Measurements from ENCODE around the gene SAMSN1. TPM values are rescaled to one million over a fixed set of nuclear protein-coding genes. Genes with fewer than 3 reads are reported as not detected.
"Not testable (repeated sequence)": the region's sequence is repeated elsewhere in the genome, so short reads cannot be mapped to it uniquely, and the experiment has no call there.

SAMSN1 gene
- polyA plus RNA-seq, 1 donor from 2014 or later: 24.6 TPM

GRCh38 chr21:14494181-14494580 lies 51.9 kb downstream of the SAMSN1 start:
- Mint-ChIP-seq H3K36me3 (peaks cover 32% of the 10 kb centered on the region), H3K4me3 (peak overlapping the region in 1 of 4 donors; percentile 37), H3K27ac (peak overlapping the region in 2 of 3 donors; percentile 31 to 94)
- not testable (repeated sequence) for H3K9me3 Mint-ChIP-seq, H3K27me3 Mint-ChIP-seq, H3K4me1 Mint-ChIP-seq

- Mint-ChIP-seq H3K27ac (peak overlapping the region in 1 of 3 donors; percentile 94), H3K9me3 (no peaks in the 10 kb centered on the region), H3K4me3 (no peak overlapping the region), H3K27me3 (no peaks in the 10 kb centered on the region), H3K36me3 (peaks cover 35% of the 10 kb centered on the region), H3K4me1 (peaks cover 0 to 6% (median 1%) of the 10 kb centered on the region in 3 donors)
These were observed 52.4 kb downstream of the SAMSN1 start for GRCh38 chr21:14493731-14494130.

GRCh38 chr21:14492931-14493330 lies 53.2 kb downstream of the SAMSN1 start:
- no peak overlapping the region for H3K4me3 Mint-ChIP-seq
- H3K36me3 Mint-ChIP-seq: peaks cover 32% of the 10 kb centered on the region

GRCh38 chr21:14491269-14491681 lies 54.8 kb downstream of the SAMSN1 start:
- Mint-ChIP-seq H3K27ac (no peak overlapping the region), H3K4me3 (no peak overlapping the region), H3K36me3 (peaks cover 27% of the 10 kb centered on the region), H3K9me3 (no peaks in the 10 kb centered on the region), H3K27me3 (no peaks in the 10 kb centered on the region), H3K4me1 (peaks cover 0 to 6% (median 4%) of the 10 kb centered on the region in 3 donors)

More at GRCh38 chr21:14492931-14493330, 53.2 kb downstream of the SAMSN1 start:
- Mint-ChIP-seq H3K9me3 (no peaks in the 10 kb centered on the region), H3K27ac (peak overlapping the region in 1 of 3 donors; percentile 17), H3K4me1 (peaks cover 0 to 6% (median 2%) of the 10 kb centered on the region in 3 donors), H3K27me3 (no peaks in the 10 kb centered on the region)

DNA sequence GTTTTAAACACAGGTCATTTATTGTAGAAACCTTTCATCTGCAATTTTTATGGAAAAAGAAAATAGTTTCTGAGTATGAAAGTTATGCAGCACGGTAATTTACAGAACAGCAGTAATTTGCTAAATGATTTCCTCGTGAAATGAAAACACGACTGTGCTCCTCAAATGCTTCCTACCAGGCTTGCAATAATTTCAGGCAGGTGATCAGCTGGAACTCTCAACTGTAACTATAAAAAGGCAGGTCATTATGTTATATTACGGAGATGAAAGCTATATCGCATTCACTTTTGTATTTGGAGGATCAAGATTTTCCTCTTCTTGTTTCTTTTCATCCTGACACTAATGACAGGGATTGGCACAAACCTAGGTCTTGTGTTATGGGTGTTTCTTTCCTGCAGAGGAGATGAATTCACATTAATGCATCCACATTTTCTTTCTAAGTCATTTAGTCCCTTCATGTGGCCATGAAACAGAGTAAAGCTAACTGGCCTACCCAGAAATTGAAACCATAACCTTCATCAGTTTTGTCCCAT lies 57.4 kb downstream of the SAMSN1 start:
- Mint-ChIP-seq H3K4me1 (peaks cover 0 to 6% (median 4%) of the 10 kb centered on the region in 3 donors), H3K9me3 (no peaks in the 10 kb centered on the region), H3K27ac (no peak overlapping the region), H3K4me3 (no peak overlapping the region), H3K27me3 (no peaks in the 10 kb centered on the region), H3K36me3 (peaks cover 10% of the 10 kb centered on the region)

DNA sequence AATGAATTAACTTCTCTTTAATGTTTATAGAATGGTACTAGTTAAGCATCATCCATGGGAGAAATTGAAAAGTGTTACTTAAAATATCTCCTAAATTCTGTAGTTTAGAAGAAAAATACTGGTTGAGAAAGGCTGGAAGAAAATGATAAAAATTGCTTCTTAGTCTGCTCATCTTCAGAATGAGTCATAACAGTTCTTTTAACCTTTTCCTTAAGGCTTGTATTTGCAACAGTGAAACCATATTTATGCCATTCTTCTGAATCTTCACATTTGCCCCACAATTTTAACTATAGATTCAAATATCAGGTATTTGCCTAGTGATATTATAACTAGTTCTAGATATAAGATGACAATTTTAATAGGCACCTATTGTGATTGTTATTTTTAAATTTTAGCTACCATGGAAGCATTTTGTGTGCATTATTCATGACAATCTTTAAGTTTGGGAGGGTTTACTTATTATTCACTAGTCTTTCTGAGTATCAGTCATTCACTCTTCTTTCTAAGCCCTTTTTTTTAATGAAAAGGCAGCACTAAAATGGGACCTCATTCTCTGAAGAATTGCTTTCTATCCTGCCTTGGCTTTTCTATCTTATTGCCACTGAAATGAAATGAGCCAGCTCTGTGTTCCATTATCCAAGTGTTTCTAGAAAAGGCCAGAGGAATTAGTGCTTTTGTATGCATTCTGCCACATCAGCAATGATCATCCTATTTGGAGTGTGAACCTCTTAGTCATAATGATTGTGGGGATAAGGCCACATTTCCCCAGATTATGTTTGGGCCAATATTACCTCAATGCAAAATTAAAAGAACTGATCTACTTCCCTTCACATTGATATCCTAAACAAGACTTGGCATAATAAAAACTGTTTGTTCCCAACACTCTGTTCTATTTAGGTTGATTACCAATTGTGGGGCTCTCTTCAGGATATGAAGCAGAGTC lies 58.4 kb downstream of the SAMSN1 start:
- Mint-ChIP-seq H3K36me3 (peaks cover 8% of the 10 kb centered on the region), H3K27ac (peak overlapping the region in 1 of 3 donors; percentile 50), H3K4me3 (no peak overlapping the region), H3K27me3 (no peaks in the 10 kb centered on the region), H3K4me1 (peaks cover 0 to 4% (median 2%) of the 10 kb centered on the region in 3 donors), H3K9me3 (no peaks in the 10 kb centered on the region)

DNA sequence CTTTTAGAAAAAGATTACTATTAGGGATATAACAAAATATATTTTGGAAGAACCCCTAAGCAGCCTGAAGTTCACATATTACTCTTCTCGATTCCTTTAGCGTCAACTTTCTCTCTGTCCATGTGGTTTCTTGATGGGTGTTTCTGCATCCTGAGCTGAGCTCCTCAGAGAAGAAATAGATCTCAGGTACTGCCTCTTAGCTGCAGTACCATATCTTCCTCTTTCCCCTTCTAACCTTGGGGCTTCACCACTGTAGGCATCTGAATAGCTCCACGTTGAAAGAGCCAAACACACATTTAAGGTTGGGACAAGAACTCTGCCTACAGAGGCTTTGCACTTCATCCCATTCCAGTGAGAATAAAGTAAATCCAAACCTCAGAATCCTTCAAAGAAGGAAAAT lies 59.2 kb downstream of the SAMSN1 start:
- no peak overlapping the region for H3K4me3 Mint-ChIP-seq
- peaks cover 1% of the 10 kb centered on the region for H3K27me3 Mint-ChIP-seq
- peak overlapping the region in 1 of 3 donors; percentile 65 for H3K27ac Mint-ChIP-seq
- H3K9me3 Mint-ChIP-seq: no peaks in the 10 kb centered on the region
- peaks cover 8% of the 10 kb centered on the region for H3K36me3 Mint-ChIP-seq
- peaks cover 5 to 10% (median 7%) of the 10 kb centered on the region in 3 donors for H3K4me1 Mint-ChIP-seq

GRCh38 chr21:14484188-14485009 lies 61.7 kb downstream of the SAMSN1 start:
- no peak overlapping the region for H3K4me3 Mint-ChIP-seq
- H3K36me3 Mint-ChIP-seq: peaks cover 6% of the 10 kb centered on the region
- H3K4me1 Mint-ChIP-seq: peaks cover 7 to 13% (median 10%) of the 10 kb centered on the region in 3 donors
- no peaks in the 10 kb centered on the region for H3K9me3 Mint-ChIP-seq
- peak overlapping the region in 1 of 3 donors; percentile 35 for H3K27ac Mint-ChIP-seq
- peaks cover 1% of the 10 kb centered on the region for H3K27me3 Mint-ChIP-seq

GRCh38 chr21:14483296-14483695 lies 62.8 kb downstream of the SAMSN1 start:
- H3K27me3 Mint-ChIP-seq: peaks cover 1% of the 10 kb centered on the region
- no peak overlapping the region for H3K4me3 Mint-ChIP-seq
- no peaks in the 10 kb centered on the region for H3K9me3 Mint-ChIP-seq
- H3K4me1 Mint-ChIP-seq: peaks cover 7 to 13% (median 10%) of the 10 kb centered on the region in 3 donors
- H3K36me3 Mint-ChIP-seq: peaks cover 2% of the 10 kb centered on the region
- no peak overlapping the region for H3K27ac Mint-ChIP-seq

DNA sequence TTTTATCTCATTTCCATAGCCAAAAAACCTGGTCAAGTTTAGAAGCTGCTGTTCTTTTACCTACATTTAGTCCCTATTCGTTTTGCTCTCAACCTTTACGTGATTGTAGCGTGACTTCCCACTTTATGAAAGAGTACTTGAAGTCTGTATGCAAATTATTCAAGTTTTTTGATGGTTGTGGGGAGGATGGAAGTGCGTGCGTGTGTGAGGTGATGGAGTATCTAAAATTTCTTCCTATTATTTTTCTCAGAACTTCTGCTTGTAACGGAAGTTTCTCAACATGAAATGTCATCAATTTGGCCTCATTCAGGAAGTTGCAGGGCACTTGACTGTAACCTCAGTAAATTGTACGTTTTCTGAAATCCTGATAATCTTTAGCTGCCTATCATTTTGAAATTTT lies 64.0 kb downstream of the SAMSN1 start:
- Mint-ChIP-seq H3K4me1 (peaks cover 7 to 13% (median 8%) of the 10 kb centered on the region in 3 donors), H3K9me3 (no peaks in the 10 kb centered on the region), H3K27ac (peak overlapping the region in 2 of 3 donors; percentile 1 to 6), H3K4me3 (peak overlapping the region; percentile 2 to 79 (median 57)), H3K27me3 (peaks cover 1% of the 10 kb centered on the region), H3K36me3 (peaks cover 2% of the 10 kb centered on the region)

DNA sequence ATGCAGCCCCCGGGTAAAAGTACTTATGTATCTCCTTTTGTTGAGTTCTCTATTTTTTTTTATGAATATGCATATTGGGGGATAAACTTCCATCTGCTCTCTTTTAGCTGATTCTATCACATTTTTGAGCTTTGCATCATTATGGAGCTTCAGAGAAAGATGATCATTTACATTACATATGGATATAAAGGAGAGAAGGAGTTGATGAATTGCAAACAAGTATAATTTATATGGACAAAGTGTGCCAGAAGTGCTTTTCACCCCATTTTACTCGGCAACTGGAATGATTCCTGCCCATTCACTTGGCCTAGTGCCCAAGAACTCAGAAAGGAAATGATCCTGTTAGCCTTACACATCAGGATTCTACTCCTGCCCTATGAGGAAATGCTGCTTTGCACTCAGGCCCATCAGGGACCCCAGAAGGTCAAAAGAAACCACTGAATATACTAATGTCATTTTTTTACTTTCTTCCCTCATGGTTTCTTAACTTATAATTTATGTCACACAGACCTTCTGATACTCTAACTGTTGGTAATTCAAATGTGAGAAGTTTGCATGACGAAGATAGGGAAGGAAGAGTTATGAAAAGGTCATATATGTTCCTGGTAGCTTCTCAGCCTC lies 65.6 kb downstream of the SAMSN1 start:
- Mint-ChIP-seq H3K27me3 (peaks cover 1% of the 10 kb centered on the region), H3K4me3 (no peak overlapping the region), H3K4me1 (peaks cover 7 to 13% (median 8%) of the 10 kb centered on the region in 3 donors), H3K9me3 (no peaks in the 10 kb centered on the region), H3K27ac (no peak overlapping the region), H3K36me3 (peaks cover 2% of the 10 kb centered on the region)

DNA sequence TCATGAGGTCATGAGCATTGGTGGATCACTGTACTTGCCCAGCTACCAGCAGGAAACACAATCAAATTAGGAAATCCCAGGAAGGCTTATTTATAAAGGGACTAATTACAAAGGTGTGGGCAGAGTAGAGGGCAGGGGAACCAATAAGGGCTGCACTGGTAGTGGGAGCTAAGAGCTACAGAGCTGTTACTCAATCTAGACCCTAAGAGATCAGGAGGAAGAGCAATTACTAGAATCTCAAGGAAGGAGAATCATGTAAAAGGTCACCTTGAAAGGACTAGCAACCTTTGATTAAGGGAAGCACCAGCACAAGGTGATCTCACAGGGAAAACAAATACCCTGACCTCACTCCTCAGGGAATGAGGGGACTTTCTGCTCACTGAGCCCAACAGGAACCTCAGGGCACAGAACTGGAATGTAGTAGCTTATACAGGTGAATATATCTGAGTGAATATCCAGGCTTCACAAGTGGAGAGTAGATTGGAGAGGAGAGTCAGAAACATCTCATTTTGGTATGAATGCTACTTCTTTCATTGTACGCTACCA lies 66.8 kb downstream of the SAMSN1 start:
- no peaks in the 10 kb centered on the region for H3K9me3 Mint-ChIP-seq
- no peak overlapping the region for H3K4me3 Mint-ChIP-seq
- H3K27ac Mint-ChIP-seq: peak overlapping the region in 1 of 3 donors; percentile 3

GRCh38 chr21:14477841-14478240 lies 68.3 kb downstream of the SAMSN1 start:
- no peak overlapping the region for H3K27ac Mint-ChIP-seq
- H3K4me3 Mint-ChIP-seq: no peak overlapping the region
- H3K27me3 Mint-ChIP-seq: peaks cover 1% of the 10 kb centered on the region
- H3K36me3 Mint-ChIP-seq: no peaks in the 10 kb centered on the region
- peaks cover 7 to 9% (median 8%) of the 10 kb centered on the region in 3 donors for H3K4me1 Mint-ChIP-seq
- no peaks in the 10 kb centered on the region for H3K9me3 Mint-ChIP-seq

More for the DNA sequence above, 66.8 kb downstream of the SAMSN1 start:
- H3K27me3 Mint-ChIP-seq: peaks cover 1% of the 10 kb centered on the region
- H3K4me1 Mint-ChIP-seq: peaks cover 7 to 9% (median 8%) of the 10 kb centered on the region in 3 donors
- H3K36me3 Mint-ChIP-seq: peaks cover 2% of the 10 kb centered on the region

DNA sequence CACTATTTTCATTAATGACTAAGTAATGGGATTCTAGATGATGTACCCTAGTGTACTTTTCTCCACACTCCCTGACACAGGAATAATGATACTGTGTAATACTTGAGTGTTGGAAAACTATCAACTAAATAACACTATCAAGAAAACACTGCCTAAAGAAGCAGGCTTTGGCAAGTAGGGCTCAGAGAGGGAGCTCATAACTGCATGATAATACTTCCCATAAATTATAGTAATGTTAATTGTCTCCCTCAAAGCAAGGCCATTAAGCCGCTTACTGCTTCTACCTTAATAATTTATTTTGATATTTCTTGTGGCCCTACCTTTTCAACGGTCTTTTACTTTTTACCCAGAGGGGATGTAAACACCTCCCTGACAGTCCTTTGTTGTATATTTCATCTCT lies 69.0 kb downstream of the SAMSN1 start:
- H3K9me3 Mint-ChIP-seq: no peaks in the 10 kb centered on the region
- peaks cover under 1% of the 10 kb centered on the region for H3K27me3 Mint-ChIP-seq
- H3K36me3 Mint-ChIP-seq: no peaks in the 10 kb centered on the region
- no peak overlapping the region for H3K27ac Mint-ChIP-seq
- H3K4me3 Mint-ChIP-seq: no peak overlapping the region
- peaks cover 4 to 6% (median 5%) of the 10 kb centered on the region in 3 donors for H3K4me1 Mint-ChIP-seq
